Calu3 (cell line): ENCODE results near the gene PCDH9. TPM values are rescaled to one million over a fixed set of nuclear protein-coding genes. Genes with fewer than 3 reads are reported as not detected.

Experiments used
- BruUV-seq: library from RNA; stranded (reverse); fragments of 400-500 nt; replicated peaks from 2 replicates; lab custom pipeline; 2021; lab: Mats Ljungman, UMichigan
- CTCF ChIA-PET: fragments of 300-600 bp; sonication (Branson Sonifier 250); formaldehyde crosslinking; loops from one replicate; lab custom pipeline; 2022; ENCODE audit warnings: antibody characterized with exemption; lab: Charles Lee
- DNase-seq: peaks from one replicate; pipeline ENCODE4 v3.0.0; 2022
- H3K27ac Mint-ChIP-seq: one replicate; pipeline ENCODE4 v1.8.0; 2022; ENCODE audit warnings: mixed read lengths; ENCODE audit not compliant: unreplicated experiment
- H3K27me3 Mint-ChIP-seq: one replicate; pipeline ENCODE4 v1.8.0; 2022; ENCODE audit warnings: mixed read lengths; ENCODE audit not compliant: unreplicated experiment
- H3K36me3 Mint-ChIP-seq: one replicate; pipeline ENCODE4 v1.8.0; 2022; ENCODE audit warnings: mild to moderate bottlenecking, moderate library complexity, mixed read lengths; ENCODE audit not compliant: insufficient read depth, unreplicated experiment
- H3K4me1 Mint-ChIP-seq: one replicate; pipeline ENCODE4 v1.8.0; 2022; ENCODE audit warnings: mild to moderate bottlenecking, low read depth, mixed read lengths; ENCODE audit not compliant: unreplicated experiment
- H3K4me3 Mint-ChIP-seq: one replicate; pipeline ENCODE4 v1.8.0; 2022; ENCODE audit warnings: mild to moderate bottlenecking, low read depth, moderate library complexity, mixed read lengths; ENCODE audit not compliant: unreplicated experiment
- H3K9me3 Mint-ChIP-seq: one replicate; pipeline ENCODE4 v1.8.0; 2022; ENCODE audit warnings: low read depth, mixed read lengths; ENCODE audit not compliant: unreplicated experiment
- intact Hi-C: fragments of 100-400 bp; cut with micrococcal nuclease; formaldehyde crosslinking; loops from one replicate; pipeline ENCODE4 v1.10.0; 2022; ENCODE audit not compliant: unreplicated experiment
- total RNA-seq: library from RNA; stranded (reverse); gene quantifications from 2 replicates; pipeline ENCODE4 v1.2.3, GENCODE V29; 2022
- TF ChIP-seq, protein P1 (sequence below): fragments of 200-600 bp; IDR thresholded peaks from one replicate; pipeline ENCODE4 v1.8.0; 2022; ENCODE audit warnings: antibody characterized with exemption; ENCODE audit not compliant: unreplicated experiment

PCDH9 gene
- total RNA-seq, 1 experiment from 2014 or later, result 1.3 TPM

- no peaks in the 10 kb centered on the region for H3K9me3 Mint-ChIP-seq
- BruUV-seq, result no TSS peak
- CTCF ChIA-PET, result no interaction called here
- DNase-seq, result no peak
- no peak overlapping the region for H3K27ac Mint-ChIP-seq
- TF ChIP-seq, protein P1, sequence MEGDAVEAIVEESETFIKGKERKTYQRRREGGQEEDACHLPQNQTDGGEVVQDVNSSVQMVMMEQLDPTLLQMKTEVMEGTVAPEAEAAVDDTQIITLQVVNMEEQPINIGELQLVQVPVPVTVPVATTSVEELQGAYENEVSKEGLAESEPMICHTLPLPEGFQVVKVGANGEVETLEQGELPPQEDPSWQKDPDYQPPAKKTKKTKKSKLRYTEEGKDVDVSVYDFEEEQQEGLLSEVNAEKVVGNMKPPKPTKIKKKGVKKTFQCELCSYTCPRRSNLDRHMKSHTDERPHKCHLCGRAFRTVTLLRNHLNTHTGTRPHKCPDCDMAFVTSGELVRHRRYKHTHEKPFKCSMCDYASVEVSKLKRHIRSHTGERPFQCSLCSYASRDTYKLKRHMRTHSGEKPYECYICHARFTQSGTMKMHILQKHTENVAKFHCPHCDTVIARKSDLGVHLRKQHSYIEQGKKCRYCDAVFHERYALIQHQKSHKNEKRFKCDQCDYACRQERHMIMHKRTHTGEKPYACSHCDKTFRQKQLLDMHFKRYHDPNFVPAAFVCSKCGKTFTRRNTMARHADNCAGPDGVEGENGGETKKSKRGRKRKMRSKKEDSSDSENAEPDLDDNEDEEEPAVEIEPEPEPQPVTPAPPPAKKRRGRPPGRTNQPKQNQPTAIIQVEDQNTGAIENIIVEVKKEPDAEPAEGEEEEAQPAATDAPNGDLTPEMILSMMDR, result no peak
- H3K4me3 Mint-ChIP-seq, result no peak overlapping the region
- intact Hi-C loops, result no loop called here
- H3K27me3 Mint-ChIP-seq, result no peaks in the 10 kb centered on the region
- no peaks in the 10 kb centered on the region for H3K36me3 Mint-ChIP-seq
- no peaks in the 10 kb centered on the region for H3K4me1 Mint-ChIP-seq
Observed at GRCh38 chr13:66780814-66781213, 449.3 kb downstream of the PCDH9 start.

- Mint-ChIP-seq H3K27me3 (no peaks in the 10 kb centered on the region), H3K4me1 (no peaks in the 10 kb centered on the region), H3K9me3 (no peaks in the 10 kb centered on the region), H3K4me3 (no peak overlapping the region), H3K27ac (no peak overlapping the region), H3K36me3 (no peaks in the 10 kb centered on the region)
- BruUV-seq, result no TSS peak
- intact Hi-C loops, result no loop called here
- CTCF ChIA-PET, result no interaction called here
- DNase-seq, result no peak
- TF ChIP-seq, protein P1, result no peak
Observed at GRCh38 chr13:66778461-66778860, 451.7 kb downstream of the PCDH9 start.

GRCh38 chr13:66775196-66775595 is 454.9 kb downstream of the PCDH9 start:
- no TSS peak for BruUV-seq
- Mint-ChIP-seq H3K27ac (no peak overlapping the region), H3K36me3 (no peaks in the 10 kb centered on the region), H3K4me1 (no peaks in the 10 kb centered on the region), H3K9me3 (no peaks in the 10 kb centered on the region), H3K4me3 (no peak overlapping the region), H3K27me3 (no peaks in the 10 kb centered on the region)
- intact Hi-C loops, result no loop called here
- DNase-seq, result no peak
- TF ChIP-seq, protein P1, result no peak
- CTCF ChIA-PET, result no interaction called here

DNA sequence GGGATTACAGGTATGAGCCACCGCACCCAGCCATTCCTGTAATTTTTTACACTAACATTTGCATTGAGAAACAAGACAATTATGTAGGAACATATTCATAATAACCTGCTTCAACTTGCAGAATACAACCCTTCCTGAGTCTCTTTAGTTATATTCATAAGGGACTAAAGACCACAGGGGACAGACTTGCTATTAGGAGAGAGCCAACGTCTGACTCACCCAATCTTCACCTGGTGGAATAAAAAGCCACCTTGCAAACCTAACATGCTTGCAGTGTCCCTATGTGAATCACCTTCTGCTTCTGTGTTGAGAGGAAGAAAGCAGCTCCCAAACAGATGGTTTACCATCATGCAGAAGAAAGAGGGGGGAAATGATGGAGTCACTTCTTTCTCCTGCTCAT is 456.1 kb downstream of the PCDH9 start:
- CTCF ChIA-PET, result no interaction called here

More for the DNA sequence above, 456.1 kb downstream of the PCDH9 start:
- intact Hi-C loops, result no loop called here
- BruUV-seq, result no TSS peak
- Mint-ChIP-seq H3K9me3 (no peaks in the 10 kb centered on the region), H3K27me3 (no peaks in the 10 kb centered on the region), H3K36me3 (no peaks in the 10 kb centered on the region), H3K4me3 (no peak overlapping the region), H3K4me1 (no peaks in the 10 kb centered on the region), H3K27ac (no peak overlapping the region)
- TF ChIP-seq, protein P1, result no peak
- no peak for DNase-seq
